GM19324 (cell line): ENCODE measurements around the gene SULT4A1.

ENCODE experiments used
- ATAC-seq: cut with Tn5 transposase; IDR thresholded peaks from one replicate; pipeline ENCODE4 v1.9.1; 2021; ENCODE audit warnings: mild to moderate bottlenecking, moderate library complexity; ENCODE audit not compliant: unreplicated experiment, low FRiP score

The SULT4A1 gene

GRCh38 chr22:43867839-43868635 is 5.7 kb upstream of the SULT4A1 start:
- no peak for ATAC-seq

- no peak for ATAC-seq
Measured at GRCh38 chr22:43862882-43863202, 529 bp upstream of the SULT4A1 start.

GRCh38 chr22:43861529-43861928 is 784 bp downstream of the SULT4A1 start:
- ATAC-seq: no peak

GRCh38 chr22:43860831-43861230 is 1.5 kb downstream of the SULT4A1 start:
- no peak for ATAC-seq

- ATAC-seq: no peak
Measured at GRCh38 chr22:43860126-43860525, 2.2 kb downstream of the SULT4A1 start.

- ATAC-seq: no peak
Measured at GRCh38 chr22:43859621-43860020, 2.7 kb downstream of the SULT4A1 start.

- no peak for ATAC-seq
Measured at GRCh38 chr22:43859176-43859575, 3.1 kb downstream of the SULT4A1 start.

- ATAC-seq: no peak
Measured at GRCh38 chr22:43858156-43858895, 4.0 kb downstream of the SULT4A1 start.

- no peak for ATAC-seq
Measured at GRCh38 chr22:43857367-43857766, 4.9 kb downstream of the SULT4A1 start.

GRCh38 chr22:43855431-43855830 is 6.9 kb downstream of the SULT4A1 start:
- no peak for ATAC-seq

- no peak for ATAC-seq
Measured at GRCh38 chr22:43854786-43855271, 7.5 kb downstream of the SULT4A1 start.

GRCh38 chr22:43854121-43854785 is 8.1 kb downstream of the SULT4A1 start:
- ATAC-seq: no peak

GRCh38 chr22:43853328-43853931 is 8.9 kb downstream of the SULT4A1 start:
- no peak for ATAC-seq

- no peak for ATAC-seq
Measured at GRCh38 chr22:43852573-43853327, 9.6 kb downstream of the SULT4A1 start.

- ATAC-seq: no peak
Measured at GRCh38 chr22:43851979-43852307, 10.4 kb downstream of the SULT4A1 start.

GRCh38 chr22:43851058-43851978 is 11.0 kb downstream of the SULT4A1 start:
- no peak for ATAC-seq

GRCh38 chr22:43850529-43850928 is 11.8 kb downstream of the SULT4A1 start:
- no peak for ATAC-seq

- ATAC-seq: no peak
Measured at GRCh38 chr22:43849731-43850130, 12.6 kb downstream of the SULT4A1 start.
